Measurements from ENCODE around the gene OR5M11. TPM values are rescaled to one million over a fixed set of nuclear protein-coding genes. Genes with fewer than 3 reads are reported as not detected.

OR5M11 gene
- total RNA-seq, 1 donor from 2014 or later = not detected

- H2AFZ ChIP-seq (replicated peaks) = no peak overlapping the region
- H3K9ac ChIP-seq = no peak overlapping the region
- no peaks in the 10 kb centered on the region for H3K9me3 Mint-ChIP-seq
- H3F3A ChIP-seq (ENCODE audit: low read depth) = no peaks in the 10 kb centered on the region
- no peaks in the 10 kb centered on the region for H3K36me3 Mint-ChIP-seq
- no peaks in the 10 kb centered on the region for H3K9me3 ChIP-seq (ENCODE audit: low read depth)
- no peak overlapping the region for H3K27ac ChIP-seq
- H3K4me1 Mint-ChIP-seq = no peaks in the 10 kb centered on the region
- no peak overlapping the region for H3K4me3 ChIP-seq
- no peaks in the 10 kb centered on the region for H3K79me2 ChIP-seq (ENCODE audit: low read depth)
- no peak for TF ChIP-seq EZH2 (IDR thresholded peaks at IDR 0.05)
- TF ChIP-seq EZH2phosphoT487 (IDR thresholded peaks at IDR 0.05) = no peak
- TF ChIP-seq, protein P1, sequence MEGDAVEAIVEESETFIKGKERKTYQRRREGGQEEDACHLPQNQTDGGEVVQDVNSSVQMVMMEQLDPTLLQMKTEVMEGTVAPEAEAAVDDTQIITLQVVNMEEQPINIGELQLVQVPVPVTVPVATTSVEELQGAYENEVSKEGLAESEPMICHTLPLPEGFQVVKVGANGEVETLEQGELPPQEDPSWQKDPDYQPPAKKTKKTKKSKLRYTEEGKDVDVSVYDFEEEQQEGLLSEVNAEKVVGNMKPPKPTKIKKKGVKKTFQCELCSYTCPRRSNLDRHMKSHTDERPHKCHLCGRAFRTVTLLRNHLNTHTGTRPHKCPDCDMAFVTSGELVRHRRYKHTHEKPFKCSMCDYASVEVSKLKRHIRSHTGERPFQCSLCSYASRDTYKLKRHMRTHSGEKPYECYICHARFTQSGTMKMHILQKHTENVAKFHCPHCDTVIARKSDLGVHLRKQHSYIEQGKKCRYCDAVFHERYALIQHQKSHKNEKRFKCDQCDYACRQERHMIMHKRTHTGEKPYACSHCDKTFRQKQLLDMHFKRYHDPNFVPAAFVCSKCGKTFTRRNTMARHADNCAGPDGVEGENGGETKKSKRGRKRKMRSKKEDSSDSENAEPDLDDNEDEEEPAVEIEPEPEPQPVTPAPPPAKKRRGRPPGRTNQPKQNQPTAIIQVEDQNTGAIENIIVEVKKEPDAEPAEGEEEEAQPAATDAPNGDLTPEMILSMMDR (IDR thresholded peaks at IDR 0.05) = no peak
- H4K20me1 ChIP-seq (ENCODE audit: low read depth) = no peaks in the 10 kb centered on the region
- H3K4me3 Mint-ChIP-seq = no peak overlapping the region
- no peaks in the 10 kb centered on the region for H3K36me3 ChIP-seq
- no peaks in the 10 kb centered on the region for H3K4me1 ChIP-seq
- H3K27me3 ChIP-seq = no peaks in the 10 kb centered on the region
- H3K27ac Mint-ChIP-seq = no peak overlapping the region
- no peaks in the 10 kb centered on the region for H3K27me3 Mint-ChIP-seq (ENCODE audit: insufficient read depth, low read depth)
- no peak overlapping the region for H3K4me2 ChIP-seq
- no peak for DNase-seq (ENCODE audit: low spot score)
Observed at GRCh38 chr11:56545531-56545930, 2.5 kb upstream of the OR5M11 start.

- no peaks in the 10 kb centered on the region for H3F3A ChIP-seq (ENCODE audit: low read depth)
- H3K9ac ChIP-seq = no peak overlapping the region
- no peak overlapping the region for H3K4me2 ChIP-seq
- H3K79me2 ChIP-seq (ENCODE audit: low read depth) = no peaks in the 10 kb centered on the region
- H3K4me3 Mint-ChIP-seq = no peak overlapping the region
- H3K4me3 ChIP-seq = no peak overlapping the region
- no peaks in the 10 kb centered on the region for H4K20me1 ChIP-seq (ENCODE audit: low read depth)
- no peak overlapping the region for H3K27ac ChIP-seq
- no peaks in the 10 kb centered on the region for H3K36me3 ChIP-seq
- H3K27me3 Mint-ChIP-seq (ENCODE audit: insufficient read depth, low read depth) = no peaks in the 10 kb centered on the region
- DNase-seq (ENCODE audit: low spot score) = no peak
- H2AFZ ChIP-seq (replicated peaks) = no peak overlapping the region
- H3K9me3 ChIP-seq (ENCODE audit: low read depth) = no peaks in the 10 kb centered on the region
- no peaks in the 10 kb centered on the region for H3K36me3 Mint-ChIP-seq
- H3K27ac Mint-ChIP-seq = no peak overlapping the region
- no peaks in the 10 kb centered on the region for H3K9me3 Mint-ChIP-seq
- TF ChIP-seq EZH2 (IDR thresholded peaks at IDR 0.05) = no peak
- TF ChIP-seq, protein P1 (IDR thresholded peaks at IDR 0.05) = no peak
- no peak for TF ChIP-seq EZH2phosphoT487 (IDR thresholded peaks at IDR 0.05)
- H3K27me3 ChIP-seq = no peaks in the 10 kb centered on the region
- H3K4me1 ChIP-seq = no peaks in the 10 kb centered on the region
- no peaks in the 10 kb centered on the region for H3K4me1 Mint-ChIP-seq
Observed at GRCh38 chr11:56543739-56544138, 682 bp upstream of the OR5M11 start.

GRCh38 chr11:56533054-56533740 is 9.9 kb downstream of the OR5M11 start:
- Mint-ChIP-seq H3K9me3 (no peaks in the 10 kb centered on the region), H3K27ac (no peak overlapping the region), H3K4me3 (no peak overlapping the region), H3K27me3 (ENCODE audit: insufficient read depth, low read depth) (no peaks in the 10 kb centered on the region), H3K36me3 (no peaks in the 10 kb centered on the region), H3K4me1 (no peaks in the 10 kb centered on the region)
- no peak for DNase-seq (ENCODE audit: low spot score)
- Histone ChIP-seq H3K79me2 (ENCODE audit: low read depth) (no peaks in the 10 kb centered on the region), H3K36me3 (no peaks in the 10 kb centered on the region), H3K27me3 (no peaks in the 10 kb centered on the region), H3K4me1 (no peaks in the 10 kb centered on the region), H3K27ac (no peak overlapping the region), H3K9me3 (ENCODE audit: low read depth) (no peaks in the 10 kb centered on the region), H4K20me1 (ENCODE audit: low read depth) (no peaks in the 10 kb centered on the region), H3K4me3 (no peak overlapping the region), H3K9ac (no peak overlapping the region), H3K4me2 (no peak overlapping the region), H3F3A (ENCODE audit: low read depth) (no peaks in the 10 kb centered on the region), H2AFZ (replicated peaks) (no peak overlapping the region)
- TF ChIP-seq EZH2 (IDR thresholded peaks at IDR 0.05) (no peak), EZH2phosphoT487 (IDR thresholded peaks at IDR 0.05) (no peak)
- TF ChIP-seq, protein P1 (IDR thresholded peaks at IDR 0.05) = no peak

All from neural progenitor cell (in vitro differentiated cells).